Measurements from ENCODE around the gene APC.
"Not testable (repeated sequence)": the region's sequence is repeated elsewhere in the genome, so short reads cannot be mapped to it uniquely, and the experiment has no call there.

Gene APC

GRCh38 chr5:112787896-112788295 is 50.2 kb downstream of the APC start:
- DNase-seq, result no peak

- no peak for DNase-seq
Observed at GRCh38 chr5:112793201-112793600, 55.5 kb downstream of the APC start.

GRCh38 chr5:112794410-112794809 is 56.7 kb downstream of the APC start:
- no peak for DNase-seq

- DNase-seq, result no peak
Observed at GRCh38 chr5:112795342-112795741, 57.7 kb downstream of the APC start.

GRCh38 chr5:112795944-112796678 is 58.4 kb downstream of the APC start:
- DNase-seq, result no peak

GRCh38 chr5:112799661-112800060 is 62.0 kb downstream of the APC start:
- DNase-seq, result no peak

- DNase-seq, result no peak
Observed at GRCh38 chr5:112800891-112801290, 63.2 kb downstream of the APC start.

GRCh38 chr5:112811023-112811422 is 73.3 kb downstream of the APC start:
- no peak for DNase-seq

- DNase-seq, result no peak
Observed at GRCh38 chr5:112812549-112812948, 74.9 kb downstream of the APC start.

GRCh38 chr5:112820246-112820645 is 82.6 kb downstream of the APC start:
- no peak for DNase-seq

GRCh38 chr5:112822456-112822855 is 84.8 kb downstream of the APC start:
- no peak for DNase-seq

- DNase-seq, result no peak
Observed at GRCh38 chr5:112823181-112823580, 85.5 kb downstream of the APC start.

- DNase-seq, result no peak
Observed at GRCh38 chr5:112823656-112824055, 86.0 kb downstream of the APC start.

GRCh38 chr5:112824197-112824596 is 86.5 kb downstream of the APC start:
- no peak for DNase-seq

- no peak for DNase-seq
Observed at GRCh38 chr5:112830378-112830777, 92.7 kb downstream of the APC start.

GRCh38 chr5:112833971-112834370 is 96.3 kb downstream of the APC start:
- DNase-seq, result no peak

GRCh38 chr5:112844489-112844888 is 106.8 kb downstream of the APC start:
- DNase-seq, result no peak

- no peak for DNase-seq
Observed at GRCh38 chr5:112846556-112846955, 108.9 kb downstream of the APC start.

GRCh38 chr5:112847306-112847705 is 109.6 kb downstream of the APC start:
- no peak for DNase-seq

- DNase-seq, result no peak
Observed at GRCh38 chr5:112848116-112848811, 110.6 kb downstream of the APC start.

GRCh38 chr5:112849912-112850311 is 112.2 kb downstream of the APC start:
- DNase-seq, result no peak

- no peak for DNase-seq
Observed at GRCh38 chr5:112854651-112855050, 117.0 kb downstream of the APC start.

GRCh38 chr5:112857866-112858265 is 120.2 kb downstream of the APC start:
- DNase-seq, result no peak

- DNase-seq, result not testable (repeated sequence)
Observed at GRCh38 chr5:112860571-112860928, 122.9 kb downstream of the APC start.
